Measurements from ENCODE around the gene RASSF3.

Gene RASSF3

GRCh38 chr12:64695550-64695949, 85.3 kb downstream of the RASSF3 start:
- no peak for DNase-seq

GRCh38 chr12:64696080-64696741, 85.9 kb downstream of the RASSF3 start:
- DNase-seq: peak; percentile 10

GRCh38 chr12:64699504-64700115, 89.3 kb downstream of the RASSF3 start:
- DNase-seq: no peak

- DNase-seq: no peak
Measured at GRCh38 chr12:64700532-64700931, 90.2 kb downstream of the RASSF3 start.

- no peak for DNase-seq
Measured at GRCh38 chr12:64701283-64701682, 91.0 kb downstream of the RASSF3 start.

- DNase-seq: no peak
Measured at GRCh38 chr12:64706306-64706705, 96.0 kb downstream of the RASSF3 start.

- DNase-seq: no peak
Measured at GRCh38 chr12:64706857-64707256, 96.6 kb downstream of the RASSF3 start.

- DNase-seq: no peak
Measured at GRCh38 chr12:64707362-64707761, 97.1 kb downstream of the RASSF3 start.

- DNase-seq: no peak
Measured at GRCh38 chr12:64707926-64708325, 97.6 kb downstream of the RASSF3 start.

- no peak for DNase-seq
Measured at GRCh38 chr12:64709429-64709828, 99.1 kb downstream of the RASSF3 start.

GRCh38 chr12:64713376-64713775, 103.1 kb downstream of the RASSF3 start:
- no peak for DNase-seq

- no peak for DNase-seq
Measured at GRCh38 chr12:64714551-64714968, 104.3 kb downstream of the RASSF3 start.

GRCh38 chr12:64716371-64716770, 106.1 kb downstream of the RASSF3 start:
- DNase-seq: no peak

GRCh38 chr12:64716839-64717455, 106.7 kb downstream of the RASSF3 start:
- DNase-seq: no peak

GRCh38 chr12:64718649-64719048, 108.4 kb downstream of the RASSF3 start:
- no peak for DNase-seq

GRCh38 chr12:64720884-64721283, 110.6 kb downstream of the RASSF3 start:
- DNase-seq: no peak

- DNase-seq: no peak
Measured at GRCh38 chr12:64722835-64723234, 112.5 kb downstream of the RASSF3 start.

GRCh38 chr12:64723630-64724029, 113.3 kb downstream of the RASSF3 start:
- no peak for DNase-seq

- DNase-seq: no peak
Measured at GRCh38 chr12:64724201-64724745, 114.0 kb downstream of the RASSF3 start.

GRCh38 chr12:64729909-64730587, 119.8 kb downstream of the RASSF3 start:
- DNase-seq: no peak

- DNase-seq: peak; percentile 79
Measured at GRCh38 chr12:64730588-64730969, 120.3 kb downstream of the RASSF3 start.

- no peak for DNase-seq
Measured at GRCh38 chr12:64731683-64732082, 121.4 kb downstream of the RASSF3 start.

- no peak for DNase-seq
Measured at GRCh38 chr12:64733857-64734256, 123.6 kb downstream of the RASSF3 start.

GRCh38 chr12:64735442-64735841, 125.1 kb downstream of the RASSF3 start:
- DNase-seq: no peak
